DMS153 treated with DMSO at 0.1 percent for 48 hours (cell line): ENCODE results near the gene NIN.
"Not testable (repeated sequence)": the region's sequence is repeated elsewhere in the genome, so short reads cannot be mapped to it uniquely, and the experiment has no call there.

Source experiments
- DNase-seq: peaks from one replicate; lab custom pipeline; 2025; ENCODE audit not compliant: unreplicated experiment; lab: John Stamatoyannopoulos, UW

The NIN gene

GRCh38 chr14:50819303-50819702 lies 11.7 kb downstream of the NIN start:
- not testable (repeated sequence) for DNase-seq

DNA sequence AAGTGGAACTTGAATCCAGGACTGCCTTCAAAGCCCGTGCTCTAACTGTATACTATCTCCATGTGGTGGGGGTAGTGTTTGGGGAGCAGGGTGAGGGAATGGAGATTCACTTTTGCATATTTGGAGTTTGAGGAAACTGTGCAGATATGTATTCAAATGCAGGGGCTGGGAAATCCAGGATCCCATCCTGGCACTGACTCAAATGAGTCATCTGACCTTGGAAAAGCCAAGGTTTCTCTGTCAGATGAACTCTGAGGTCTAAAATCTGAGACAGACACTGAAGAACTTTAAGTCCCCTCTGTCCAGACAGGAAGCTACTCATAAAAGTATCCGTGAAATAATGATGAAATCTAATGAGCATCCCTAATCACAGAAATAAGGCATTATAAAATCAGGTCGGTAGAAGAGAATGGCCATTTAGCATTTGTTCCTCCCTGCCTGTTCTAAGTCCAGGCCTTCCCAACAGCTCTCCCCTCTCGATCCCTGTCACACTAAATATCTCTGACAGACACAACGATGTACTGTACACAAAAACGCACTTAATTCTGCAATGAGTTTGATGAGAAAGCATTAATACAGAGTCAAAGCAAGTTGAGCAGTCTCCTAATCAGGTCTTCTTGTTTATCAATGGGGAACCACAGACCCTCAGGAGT lies 14.4 kb downstream of the NIN start:
- no peak for DNase-seq

DNA sequence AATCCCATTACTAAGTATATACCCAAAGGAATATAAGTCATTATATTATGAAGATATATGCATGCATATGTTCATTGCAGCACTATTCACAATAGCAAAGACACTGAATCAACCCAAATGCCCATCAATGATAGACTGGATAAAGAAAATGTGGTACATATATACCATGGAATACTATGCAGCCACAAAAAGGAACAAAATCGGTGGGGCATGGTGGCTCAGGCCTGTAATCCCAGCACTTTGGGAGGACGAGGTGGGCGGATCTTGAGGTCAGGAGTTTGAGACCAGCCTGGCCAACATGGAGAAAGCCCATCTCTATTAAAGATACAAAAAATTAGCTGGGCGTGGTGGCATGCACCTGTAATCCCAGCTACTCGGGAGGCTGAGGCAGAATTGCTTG lies 15.4 kb downstream of the NIN start:
- DNase-seq = not testable (repeated sequence)

- DNase-seq = not testable (repeated sequence)
Observed at GRCh38 chr14:50815058-50815457, 15.9 kb downstream of the NIN start.

DNA sequence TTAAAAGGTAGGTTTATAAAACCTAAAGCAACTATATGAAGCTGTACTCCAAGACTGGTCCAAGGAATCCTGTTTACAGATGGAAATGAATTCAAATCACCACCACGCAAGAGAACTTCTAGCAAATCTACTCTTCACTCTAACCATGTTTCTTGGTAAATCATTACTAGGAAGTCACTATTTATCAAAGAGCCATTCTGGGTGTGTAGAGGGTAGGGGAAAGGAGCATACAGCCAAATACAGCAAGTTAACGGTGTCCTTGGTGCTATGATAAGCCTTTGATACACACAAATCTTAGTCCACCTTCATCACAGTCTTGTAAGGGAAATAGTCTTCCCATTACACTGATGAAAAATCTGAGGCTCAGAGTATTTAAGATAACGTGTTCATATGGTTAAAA lies 16.8 kb downstream of the NIN start:
- no peak for DNase-seq

- DNase-seq = no peak
Observed at GRCh38 chr14:50813544-50813863, 17.5 kb downstream of the NIN start.

DNA sequence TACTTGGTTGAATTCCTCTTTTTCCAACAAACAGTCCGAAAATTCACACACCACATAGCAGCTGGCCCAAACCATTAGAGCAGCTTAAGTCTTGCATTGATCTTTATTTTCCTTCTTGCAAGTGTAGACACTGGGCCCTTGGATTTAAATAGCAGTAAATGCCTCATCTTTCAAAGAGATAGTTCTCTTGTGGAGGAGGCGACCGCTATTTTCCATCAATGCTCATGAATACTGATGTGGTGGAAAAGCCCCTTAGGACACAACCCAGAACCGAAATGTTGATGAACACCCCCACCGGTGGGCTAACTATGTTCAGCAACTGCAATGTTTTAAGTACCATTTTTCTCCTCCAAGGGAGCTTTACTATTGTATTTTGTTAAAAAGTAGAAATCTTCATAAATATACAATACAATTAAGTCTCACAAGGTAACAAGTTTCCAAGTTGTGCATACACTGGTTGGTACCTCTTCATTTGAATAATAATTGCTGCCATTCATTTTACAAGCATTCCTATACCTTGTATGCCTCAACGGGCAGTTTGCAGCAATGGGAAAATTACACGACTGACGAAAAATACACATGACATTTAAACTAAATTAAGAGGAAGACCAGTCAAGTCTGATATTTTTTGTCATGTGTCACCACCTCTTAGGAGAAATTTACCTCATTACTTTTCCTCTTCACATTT lies 18.0 kb downstream of the NIN start:
- no peak for DNase-seq

- DNase-seq = no peak
Observed at GRCh38 chr14:50812180-50812579, 18.8 kb downstream of the NIN start.

DNA sequence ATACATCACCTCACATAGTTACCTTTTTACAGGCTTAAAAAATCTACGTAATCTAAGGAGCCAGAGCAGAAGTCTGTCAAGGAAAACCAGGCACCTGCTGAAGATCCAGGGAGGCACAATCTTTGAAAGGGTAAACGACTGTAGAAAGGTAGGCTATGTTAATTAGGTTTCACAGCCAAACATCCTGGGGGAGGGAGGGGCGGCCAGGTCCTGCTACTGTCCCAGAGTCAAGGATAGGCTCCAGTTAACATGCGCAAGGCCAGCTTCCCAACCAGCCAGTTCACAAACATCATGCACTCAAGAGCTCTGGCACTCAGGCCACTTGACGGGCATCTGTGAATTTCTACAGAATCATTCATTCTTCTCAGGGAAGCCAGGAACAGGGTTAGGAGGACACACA lies 22.9 kb downstream of the NIN start:
- DNase-seq = no peak

- no peak for DNase-seq
Observed at GRCh38 chr14:50806241-50806933, 24.6 kb downstream of the NIN start.

- no peak for DNase-seq
Observed at GRCh38 chr14:50805396-50805795, 25.6 kb downstream of the NIN start.

DNA sequence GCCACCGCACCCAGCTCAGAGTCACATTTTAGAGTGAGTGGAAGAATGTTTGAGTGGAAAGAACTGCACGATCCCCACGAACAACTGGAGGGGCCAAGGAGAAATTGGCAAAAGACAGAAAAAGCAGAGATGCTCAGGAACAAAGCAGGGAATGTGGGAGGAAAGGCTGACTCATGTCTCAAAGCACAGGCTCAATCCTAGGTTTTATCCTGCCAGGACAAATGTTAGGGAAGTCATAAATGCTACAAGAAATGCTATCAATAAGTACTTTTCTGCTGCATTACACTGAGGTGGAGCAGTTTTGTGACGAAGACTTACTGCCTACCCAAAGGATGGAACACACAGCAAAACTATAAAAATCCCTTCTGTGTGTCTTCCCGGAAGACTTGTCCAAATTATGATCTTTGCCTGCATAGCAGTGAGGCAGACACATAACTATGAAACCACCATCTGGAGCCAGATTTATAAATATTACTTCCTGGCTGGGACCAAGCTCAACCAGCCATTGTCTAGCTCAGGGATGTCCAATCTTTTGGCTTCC lies 26.7 kb downstream of the NIN start:
- no peak for DNase-seq

DNA sequence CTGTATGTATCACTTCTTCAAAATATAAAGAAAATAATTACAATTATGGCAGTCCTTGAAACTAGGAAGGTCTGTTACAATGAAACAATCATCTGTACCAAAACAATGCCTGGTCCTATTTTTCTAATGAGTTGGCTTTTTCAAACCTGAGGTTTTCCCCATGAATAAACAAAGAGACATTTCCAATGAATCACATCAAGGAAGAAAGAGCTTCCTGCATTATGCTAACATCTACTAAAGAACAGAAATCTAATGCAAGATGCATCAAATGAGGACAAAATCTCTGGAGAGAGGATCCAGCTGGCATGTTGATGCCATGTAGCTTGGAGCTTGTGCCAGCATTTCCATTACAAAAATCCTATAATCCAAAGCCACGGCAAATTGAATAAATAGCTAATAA lies 29.3 kb downstream of the NIN start:
- DNase-seq = no peak

- DNase-seq = no peak
Observed at GRCh38 chr14:50800032-50800431, 30.9 kb downstream of the NIN start.

GRCh38 chr14:50798048-50798421 lies 32.9 kb downstream of the NIN start:
- no peak for DNase-seq

DNA sequence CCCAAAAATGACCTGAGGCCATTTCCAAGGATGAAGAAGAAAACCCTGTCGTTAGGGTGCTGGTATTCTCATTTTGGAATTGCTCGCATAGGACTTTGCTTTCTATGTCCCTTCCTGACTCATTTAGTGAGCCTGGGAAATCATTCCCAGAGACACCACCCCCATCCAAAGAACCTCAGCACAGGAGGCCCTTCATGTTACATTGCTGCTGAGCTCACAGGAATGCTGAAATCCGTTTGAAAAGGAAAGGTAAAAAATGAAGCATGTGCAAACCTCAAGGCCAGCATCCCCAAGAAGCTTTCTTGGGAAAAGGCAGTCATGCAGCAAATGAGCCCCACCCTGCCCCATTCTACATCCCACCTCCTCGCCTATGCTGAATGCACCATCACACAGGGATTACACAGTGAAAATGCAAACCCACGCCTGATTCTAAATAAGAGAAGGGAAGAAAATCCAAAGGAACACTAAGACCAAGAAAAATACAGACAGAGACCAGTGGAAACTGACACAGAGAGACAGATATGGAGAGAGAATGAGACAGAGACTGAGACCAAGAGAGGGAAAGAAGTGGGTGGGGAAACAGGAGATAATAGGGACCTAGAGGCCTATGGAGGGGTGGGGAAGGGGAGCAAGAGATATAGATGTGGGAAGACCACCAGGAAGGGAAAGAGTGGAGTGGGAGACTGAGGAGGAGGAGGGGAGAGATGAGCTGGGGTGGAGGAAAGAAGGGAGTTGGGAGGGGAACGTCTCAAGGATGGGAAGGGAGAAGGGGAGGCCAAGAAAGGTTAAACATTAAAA lies 33.5 kb downstream of the NIN start:
- no peak for DNase-seq

GRCh38 chr14:50796390-50796789 lies 34.6 kb downstream of the NIN start:
- no peak for DNase-seq

GRCh38 chr14:50795909-50796308 lies 35.1 kb downstream of the NIN start:
- DNase-seq = no peak

DNA sequence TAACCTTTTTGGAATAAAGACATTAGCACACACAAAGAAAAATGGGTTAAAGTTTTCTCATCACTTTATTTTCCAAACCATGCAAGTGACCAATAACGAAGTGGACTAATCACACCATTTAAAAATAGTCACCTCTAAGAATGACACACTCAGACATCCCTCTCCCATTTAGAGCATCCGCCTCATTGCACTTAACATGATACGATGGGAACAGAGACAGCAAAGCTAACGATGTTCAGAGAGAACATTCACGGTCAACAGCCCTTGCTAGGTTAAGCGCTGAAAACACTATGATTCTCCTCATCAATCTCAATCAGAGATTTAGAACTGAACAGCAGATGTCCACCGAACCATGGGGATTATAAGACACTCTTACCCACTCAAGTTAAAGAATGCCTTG lies 35.8 kb downstream of the NIN start:
- no peak for DNase-seq

GRCh38 chr14:50794068-50794645 lies 36.8 kb downstream of the NIN start:
- no peak for DNase-seq

- no peak for DNase-seq
Observed at GRCh38 chr14:50792634-50793068, 38.3 kb downstream of the NIN start.
